Pancreas (tissue), 10 donors: ENCODE measurements around the gene LRRC10B. TPM values are rescaled to one million over a fixed set of nuclear protein-coding genes. Genes with fewer than 3 reads are reported as not detected.

Experiments used
- ATAC-seq, 4 donors: fragments of 200-7000 bp; cut with Tn5 transposase; one replicate each; pipeline versions ENCODE4 v1.8.0 to v1.9.1; 2020; ENCODE audit warnings: mild to moderate bottlenecking in 4 of 4, moderate library complexity in 4 of 4
- DNase-seq, 6 donors: peaks; one replicate each; pipeline ENCODE4 v3.0.0-alpha.2; 2020
- FAIRE-seq: peaks from 2 replicates; lab custom pipeline; 2012; peaks lifted over from hg19 to GRCh38; lab: Jason Lieb, UNC
- H3K27ac ChIP-seq, 4 donors: fragments of 200-600 bp; sonication (generic); 1 replicate in 3 of 4; 2 replicates in 1 of 4; pipeline versions ENCODE4 v1.5.0 to v1.8.0; 2020
- H3K27me3 ChIP-seq, 4 donors: fragments of 200-600 bp; one replicate each; pipeline ENCODE4 v1.8.0; 2021
- H3K36me3 ChIP-seq, 3 donors: fragments of 200-600 bp; sonication (generic) in 1 of 3; one replicate each; pipeline versions ENCODE4 v1.5.0 to v1.8.0; 2020 to 2021
- H3K4me1 ChIP-seq, 3 donors: fragments of 200-600 bp; one replicate each; pipeline ENCODE4 v1.8.0; 2021
- H3K4me3 ChIP-seq, 4 donors: fragments of 200-600 bp; sonication (generic) in 2 of 4; one replicate each; pipeline versions ENCODE4 v1.5.0 to v1.8.0; 2020 to 2021
- H3K9me3 ChIP-seq, 4 donors: fragments of 200-600 bp; one replicate each; pipeline ENCODE4 v1.8.0; 2021
- WGBS, 2 donors: extraction: QIAGEN DNeasy Blood & Tissue Kit; methylation state at CpG; one replicate each; pipeline ENCODE4 v1.1.7; 2013; 5-methylcytosine and 5-hydroxymethylcytosine counted together
- intact Hi-C, 3 donors: fragments of 100-400 bp; cut with DNase I; formaldehyde crosslinking; loops; one replicate each; pipeline versions ENCODE4 v1.11.1 to v1.14.2; 2022
- polyA plus RNA-seq, 2 donors: library from polyadenylated mRNA; stranded (reverse); fragments of 200-250 nt; gene quantifications; one replicate each; pipeline ENCODE4 v1.2.3, GENCODE V29; 2013
- total RNA-seq, 6 donors: library from RNA; stranded (reverse); fragmentation: NEBNext Ultra II Directional in 4 of 6; extraction: Animal tissue kit (Norgen Biotek cat#: 25700) in 4 of 6; gene quantifications; one replicate each; pipeline versions ENCODE4 v1.2.1 to v1.2.4, GENCODE V29; 2021 to 2023
- TF ChIP-seq, protein P1 (sequence below), 4 donors: fragments of 200-600 bp; sonication (generic) in 3 of 4; IDR thresholded peaks; one replicate each; pipeline versions ENCODE4 v1.5.0 to v1.8.0; 2021; ENCODE audit warnings: antibody characterized with exemption in 4 of 4
- donor health status: healthy with polysubstance abuse.
- donor health status: DM: no; HTN: no; CAD: no; lungs with moderate emphysema.
- donor health status: DM: no; HTN: no; CAD: no.
- donor health status: control.
- donor health status: control.
- donor health status: Bipolar disorder and iron deficiency.
- donor health status: DM: yes; HTN: yes; CAD: no.
- donor health status: DM: no; HTN: no; CAD: no.
- donor health status: DM: no; HTN: no; CAD: no.
- donor health status: DM: yes; HTN: yes; CAD: no.

Gene LRRC10B
- total and polyA plus RNA-seq, 8 donors, result 0.28 to 10.2 (median 1.2) TPM

DNA sequence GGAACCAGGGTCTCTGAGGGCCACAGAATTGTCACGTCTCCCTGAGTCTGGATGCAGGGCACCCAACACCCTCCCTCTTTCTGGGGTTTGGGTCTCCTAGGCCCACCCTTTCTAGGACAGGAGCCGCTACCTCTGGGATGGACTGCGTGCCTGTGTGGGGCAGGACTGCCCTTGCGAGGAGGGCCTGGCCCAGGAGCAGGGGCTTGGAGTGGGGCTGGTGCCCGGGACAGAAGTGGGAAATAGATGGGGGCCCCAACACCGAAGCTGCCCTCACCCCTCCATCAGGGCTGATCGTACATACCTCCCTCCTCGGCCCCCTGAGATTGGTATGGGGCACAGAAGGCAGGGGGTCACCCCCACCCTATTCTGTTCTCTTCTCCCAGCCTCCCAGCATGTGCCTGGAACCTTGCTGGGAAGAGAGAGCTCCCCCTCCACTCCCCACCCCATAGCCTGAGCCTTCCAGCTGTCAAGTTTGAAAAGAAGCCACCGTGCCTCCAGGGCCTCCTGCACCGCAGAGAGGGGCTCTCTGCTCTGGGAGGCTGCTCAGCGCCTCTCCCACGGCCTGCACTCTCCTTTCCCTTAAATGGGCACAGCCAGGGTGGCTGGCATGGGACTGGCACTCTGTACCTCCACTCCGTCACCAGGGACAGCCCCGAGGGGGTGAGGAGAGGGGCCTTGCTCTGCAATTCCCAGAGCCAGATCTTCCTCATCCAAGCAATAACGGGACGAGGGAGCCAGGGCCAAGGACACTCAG, 1.8 kb downstream of the LRRC10B start:
- Histone ChIP-seq H3K4me1 (peaks cover 0 to 10% (median 4%) of the 10 kb centered on the region in 3 donors), H3K9me3 (no peaks in the 10 kb centered on the region), H3K27ac (no peak overlapping the region), H3K27me3 (peaks cover 0 to 4% (median 0%) of the 10 kb centered on the region in 4 donors), H3K4me3 (no peak overlapping the region), H3K36me3 (no peaks in the 10 kb centered on the region)
- TF ChIP-seq, protein P1, sequence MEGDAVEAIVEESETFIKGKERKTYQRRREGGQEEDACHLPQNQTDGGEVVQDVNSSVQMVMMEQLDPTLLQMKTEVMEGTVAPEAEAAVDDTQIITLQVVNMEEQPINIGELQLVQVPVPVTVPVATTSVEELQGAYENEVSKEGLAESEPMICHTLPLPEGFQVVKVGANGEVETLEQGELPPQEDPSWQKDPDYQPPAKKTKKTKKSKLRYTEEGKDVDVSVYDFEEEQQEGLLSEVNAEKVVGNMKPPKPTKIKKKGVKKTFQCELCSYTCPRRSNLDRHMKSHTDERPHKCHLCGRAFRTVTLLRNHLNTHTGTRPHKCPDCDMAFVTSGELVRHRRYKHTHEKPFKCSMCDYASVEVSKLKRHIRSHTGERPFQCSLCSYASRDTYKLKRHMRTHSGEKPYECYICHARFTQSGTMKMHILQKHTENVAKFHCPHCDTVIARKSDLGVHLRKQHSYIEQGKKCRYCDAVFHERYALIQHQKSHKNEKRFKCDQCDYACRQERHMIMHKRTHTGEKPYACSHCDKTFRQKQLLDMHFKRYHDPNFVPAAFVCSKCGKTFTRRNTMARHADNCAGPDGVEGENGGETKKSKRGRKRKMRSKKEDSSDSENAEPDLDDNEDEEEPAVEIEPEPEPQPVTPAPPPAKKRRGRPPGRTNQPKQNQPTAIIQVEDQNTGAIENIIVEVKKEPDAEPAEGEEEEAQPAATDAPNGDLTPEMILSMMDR (IDR thresholded peaks at IDR 0.05), result no peak
- DNase-seq (peak in 1 of 6 donors; percentile 65), ATAC-seq (no peak), FAIRE-seq (no peak)
- intact Hi-C loops, result no loop called here
- 72 to 79% methylated on average over 16 of the region's 16 CpGs for WGBS, 2 donors

DNA sequence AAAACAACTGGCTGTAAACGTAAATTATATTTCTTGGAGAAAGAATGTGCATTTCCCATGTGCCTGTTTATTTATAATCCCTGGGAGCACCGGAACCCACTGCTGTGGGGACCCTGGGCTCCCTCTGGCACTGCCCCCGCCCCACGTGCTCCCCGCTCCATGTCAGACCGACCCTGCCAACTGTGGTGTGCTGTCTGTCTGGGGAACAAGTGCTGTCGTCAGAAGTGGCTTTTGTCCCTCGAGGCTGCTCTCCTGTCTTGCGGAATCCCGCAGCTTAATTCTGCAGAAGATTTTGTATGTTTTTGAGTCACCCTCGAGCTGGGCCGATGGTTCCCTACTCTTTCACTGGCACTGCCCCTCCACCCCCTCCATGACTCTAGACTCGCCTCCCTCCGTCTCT, 2.4 kb downstream of the LRRC10B start:
- WGBS, 2 donors, result 74 to 84% methylated on average over 14 of the region's 14 CpGs
- Histone ChIP-seq H3K27ac (no peak overlapping the region), H3K36me3 (no peaks in the 10 kb centered on the region), H3K4me1 (peaks cover 0 to 10% (median 4%) of the 10 kb centered on the region in 3 donors), H3K27me3 (peaks cover 0 to 4% (median 0%) of the 10 kb centered on the region in 4 donors), H3K9me3 (no peaks in the 10 kb centered on the region), H3K4me3 (no peak overlapping the region)
- ATAC-seq (no peak), FAIRE-seq (no peak), DNase-seq (peak in 1 of 6 donors; percentile 33)
- intact Hi-C loops, result no loop called here
- TF ChIP-seq, protein P1 (IDR thresholded peaks at IDR 0.05), result no peak

DNA sequence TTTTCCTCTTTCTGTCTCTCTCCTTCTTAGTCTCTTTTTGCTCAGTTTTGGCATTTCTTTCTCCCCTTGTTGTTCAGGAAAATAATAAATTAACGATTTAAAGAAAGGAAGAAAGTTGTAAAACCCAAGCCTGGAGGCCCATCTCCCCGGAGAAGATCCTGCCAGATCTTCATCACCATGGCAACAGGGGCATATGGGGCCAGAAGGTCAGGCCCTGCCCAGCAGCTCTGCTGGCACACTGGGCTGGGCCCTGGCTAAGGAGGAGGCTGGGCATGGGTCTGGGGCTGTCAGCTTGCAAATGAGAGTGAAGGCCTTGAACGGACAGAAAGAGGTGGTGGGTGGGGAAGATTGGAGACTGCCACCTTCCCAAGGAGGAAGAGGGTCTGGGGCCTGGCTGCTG, 2.8 kb downstream of the LRRC10B start:
- no peaks in the 10 kb centered on the region for H3K9me3 ChIP-seq
- FAIRE-seq, result no peak
- WGBS, 2 donors, result 46 to 58% methylated on average over 3 of the region's 3 CpGs
- H3K36me3 ChIP-seq, result no peaks in the 10 kb centered on the region
- TF ChIP-seq, protein P1 (IDR thresholded peaks at IDR 0.05), result no peak
- intact Hi-C loops, result no loop called here
- DNase-seq, result peak in 1 of 6 donors; percentile 32
- H3K27me3 ChIP-seq, result peaks cover 0 to 4% (median 0%) of the 10 kb centered on the region in 4 donors
- H3K4me3 ChIP-seq, result no peak overlapping the region
- no peak overlapping the region for H3K27ac ChIP-seq
- H3K4me1 ChIP-seq, result peaks cover 0 to 10% (median 4%) of the 10 kb centered on the region in 3 donors
- ATAC-seq, result no peak

DNA sequence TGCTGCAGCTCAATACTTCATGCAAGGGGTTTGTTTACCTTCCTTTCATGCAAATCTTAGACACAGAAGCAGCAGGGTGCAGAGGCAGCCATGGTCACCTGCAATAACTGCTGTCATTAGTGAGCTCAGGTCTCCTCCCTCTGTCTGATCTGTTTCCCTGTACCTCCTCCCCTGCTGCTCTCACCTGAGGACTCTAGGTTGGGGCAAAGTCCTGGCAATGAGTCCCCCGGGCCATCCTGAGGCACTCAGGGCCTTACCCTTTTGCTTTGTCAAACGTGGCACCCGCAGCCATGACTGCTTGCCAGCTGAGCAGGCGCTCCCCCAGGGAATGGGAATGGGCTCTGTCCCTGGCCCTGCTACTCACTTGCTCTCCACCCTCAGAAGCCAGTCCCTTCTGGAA, 3.9 kb downstream of the LRRC10B start:
- TF ChIP-seq, protein P1 (IDR thresholded peaks at IDR 0.05), result no peak
- H3K4me1 ChIP-seq, result peaks cover 0 to 10% (median 4%) of the 10 kb centered on the region in 3 donors
- intact Hi-C loops, result no loop called here
- H3K27ac ChIP-seq, result no peak overlapping the region
- peaks cover 0 to 4% (median 0%) of the 10 kb centered on the region in 4 donors for H3K27me3 ChIP-seq
- ATAC-seq, result no peak
- no peak for FAIRE-seq
- no peak overlapping the region for H3K4me3 ChIP-seq
- no peaks in the 10 kb centered on the region for H3K9me3 ChIP-seq
- 66 to 77% methylated on average over 4 of the region's 4 CpGs for WGBS, 2 donors
- DNase-seq, result peak in 1 of 6 donors; percentile 40
- no peaks in the 10 kb centered on the region for H3K36me3 ChIP-seq
